ENCODE data around the gene IRGQ.

GRCh38 chr19:43622070-43622469 lies 26.1 kb upstream of the IRGQ start:
- no peak for TF ChIP-seq GATA2 (IDR thresholded peaks at IDR 0.05; ENCODE audit: low read depth, low read length)
- no peak for TF ChIP-seq GATA3 (IDR thresholded peaks at IDR 0.05; ENCODE audit: low read depth, low read length)

All from SH-SY5Y (cell line).